GM12892 (cell line): ENCODE results near the gene YRDC. TPM values are rescaled to one million over a fixed set of nuclear protein-coding genes. Genes with fewer than 3 reads are reported as not detected.

ENCODE experiments used
- DNase-seq: peaks from one replicate; pipeline ENCODE4 v3.0.0; 2011; ENCODE audit not compliant: insufficient read length
- FAIRE-seq: peaks from 2 replicates; lab custom pipeline; 2011; peaks lifted over from hg19 to GRCh38; lab: Jason Lieb, UNC
- POLR2A ChIP-seq: IDR thresholded peaks from 2 replicates; pipeline ENCODE4 v1.6.1; 2011; ENCODE audit warnings: low read depth, low read length, control low read depth
- POLR2AphosphoS5 ChIP-seq: IDR thresholded peaks from 2 replicates; pipeline ENCODE4 v1.6.1; 2011; ENCODE audit warnings: low read depth, low read length, control low read depth
- TAF1 ChIP-seq: IDR thresholded peaks from 2 replicates; pipeline ENCODE4 v1.6.1; 2011; ENCODE audit warnings: low read depth, mild to moderate bottlenecking, control low read depth, low read length, borderline replicate concordance
- polyA plus RNA-seq: library from polyadenylated mRNA; unstranded; fragments of >200 nt; gene quantifications from one replicate; pipeline ENCODE4 v1.2.1, GENCODE V29; 2012; ENCODE audit warnings: missing spikeins, inconsistent platforms; ENCODE audit not compliant: missing spikeins

The YRDC gene
- polyA plus RNA-seq: 31.7 TPM

DNA sequence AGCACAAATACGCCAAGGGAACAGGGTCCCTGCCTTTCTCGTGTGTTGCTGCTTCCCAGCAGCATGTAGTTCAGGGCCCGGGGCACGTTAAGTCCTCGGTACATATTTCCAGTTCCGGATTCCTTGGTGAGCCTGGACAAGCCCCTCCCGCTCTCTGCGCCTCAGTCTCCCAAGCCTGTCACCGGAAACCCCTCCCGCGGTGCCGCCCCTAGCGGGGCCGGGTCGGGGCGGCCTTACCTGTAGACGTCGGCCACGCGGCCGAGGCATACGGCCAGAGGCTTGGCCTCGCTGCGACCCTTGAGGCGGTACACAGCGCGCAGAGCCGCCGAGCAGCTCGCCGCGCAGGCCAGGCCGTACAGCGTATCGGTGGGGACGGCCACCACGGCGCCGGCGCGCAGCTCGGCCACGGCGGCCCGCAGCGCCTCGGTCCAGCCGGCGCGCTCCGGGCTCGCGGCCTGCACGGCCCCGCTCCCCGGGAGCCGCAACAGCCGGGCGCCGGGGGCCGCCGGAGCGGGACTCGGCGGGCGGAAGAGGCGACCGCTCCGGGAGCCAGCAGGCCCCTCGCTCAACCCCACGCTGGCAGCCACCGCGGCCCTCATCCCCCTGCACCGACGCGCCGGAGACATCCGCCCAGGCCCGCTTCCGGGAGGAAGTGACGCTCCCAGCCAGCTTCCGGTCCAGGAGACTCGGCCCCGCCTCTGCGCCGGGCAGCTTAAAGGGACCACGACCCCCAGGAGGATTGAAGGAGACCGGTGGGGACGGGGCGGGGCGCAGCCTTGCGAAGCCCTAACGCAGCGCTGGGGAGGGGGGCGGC lies at the start of gene YRDC, which contains the start of gene C1orf122:
YRDC (minus strand) TSS at position 654 of the 814 bp plus-strand sequence; CDS start at position 626, 28 bp downstream.
C1orf122 (plus strand) TSS at position 236 of the 814 bp plus-strand sequence. CDS start 615 bp downstream, outside the sequence.
- DNase-seq: peak; percentile 99
- FAIRE-seq: peak; percentile 91
- peak; percentile 81 for TF ChIP-seq POLR2AphosphoS5
- TF ChIP-seq POLR2A: peak; percentile 88; the same call in 1 of the 2 replicates
- peak; percentile 69 for TF ChIP-seq TAF1

GRCh38 chr1:37854406-37854805 lies 46.4 kb upstream of the YRDC start:
- TF ChIP-seq POLR2A: no peak
- no peak for TF ChIP-seq POLR2AphosphoS5
- no peak for TF ChIP-seq TAF1
- no peak for FAIRE-seq
- no peak for DNase-seq

DNA sequence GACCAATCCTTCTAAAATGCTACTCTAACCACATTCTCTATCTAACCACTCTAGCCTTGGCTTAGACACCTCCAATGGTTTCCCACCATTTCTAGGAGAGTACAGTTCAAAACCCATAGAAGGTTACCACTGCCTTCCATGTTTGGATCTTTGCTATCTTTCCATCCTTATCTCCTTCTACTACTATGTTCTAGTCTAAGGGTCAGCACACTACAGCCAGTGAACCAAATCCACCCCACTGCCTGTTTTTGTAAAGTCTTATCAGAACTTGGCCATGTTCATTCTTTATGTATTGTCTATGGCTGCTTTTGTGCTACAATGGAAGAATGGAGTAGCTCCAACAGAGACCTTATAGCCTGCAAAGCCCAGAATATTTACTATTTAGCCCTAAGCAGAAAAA lies 45.1 kb upstream of the YRDC start:
- TF ChIP-seq POLR2AphosphoS5 (no peak), POLR2A (no peak), TAF1 (no peak)
- FAIRE-seq: no peak
- DNase-seq: no peak

DNA sequence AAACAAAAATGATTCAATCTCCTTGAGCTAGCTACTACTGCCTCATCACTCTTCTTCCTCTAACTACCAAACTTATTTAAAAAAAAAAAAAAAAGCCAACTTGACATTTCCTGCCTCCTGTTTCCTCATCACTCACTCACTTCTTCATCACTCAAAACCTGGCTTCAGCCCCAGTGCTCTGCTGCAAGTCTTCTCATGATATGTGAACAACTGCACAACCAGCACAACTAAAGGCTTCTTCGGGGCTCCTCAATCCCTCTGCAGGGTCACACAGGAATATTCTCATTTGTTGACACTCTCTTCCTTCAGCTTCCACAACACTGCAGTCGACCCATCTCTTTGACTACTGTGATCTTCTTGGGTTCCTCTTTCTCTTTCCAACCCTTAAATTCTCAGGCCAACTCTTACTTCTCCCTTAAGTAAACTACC lies 43.8 kb upstream of the YRDC start:
- DNase-seq (no peak), FAIRE-seq (peak; percentile 67)
- TF ChIP-seq POLR2AphosphoS5 (no peak), TAF1 (no peak), POLR2A (no peak)

DNA sequence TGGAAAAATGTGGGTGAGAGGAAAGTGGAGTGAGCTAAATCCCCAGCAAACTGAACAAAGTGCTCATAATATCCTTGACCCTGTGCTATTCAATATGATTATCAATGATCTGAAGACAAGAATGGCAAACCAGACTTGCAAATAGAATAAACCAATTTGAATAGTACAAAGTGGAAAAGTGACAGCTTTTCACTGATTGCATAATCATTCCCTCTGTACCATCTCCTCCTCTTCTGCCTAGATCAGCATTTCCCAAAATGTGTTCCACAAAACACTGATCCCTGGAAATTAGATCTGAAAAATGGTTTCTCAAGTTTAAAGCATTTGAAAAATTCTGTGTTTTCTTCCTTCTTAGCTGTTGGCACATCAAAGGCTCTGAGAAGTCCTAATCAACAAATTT lies 43.3 kb upstream of the YRDC start:
- no peak for FAIRE-seq
- no peak for DNase-seq
- TF ChIP-seq POLR2A (no peak), TAF1 (no peak), POLR2AphosphoS5 (no peak)

GRCh38 chr1:37850352-37850955 lies 42.4 kb upstream of the YRDC start:
- DNase-seq: no peak
- no peak for FAIRE-seq
- TF ChIP-seq POLR2AphosphoS5: no peak
- no peak for TF ChIP-seq TAF1
- TF ChIP-seq POLR2A: no peak

- no peak for FAIRE-seq
- TF ChIP-seq POLR2AphosphoS5 (no peak), POLR2A (no peak), TAF1 (no peak)
- no peak for DNase-seq
These were observed 41.5 kb upstream of the YRDC start for GRCh38 chr1:37849480-37849879.

DNA sequence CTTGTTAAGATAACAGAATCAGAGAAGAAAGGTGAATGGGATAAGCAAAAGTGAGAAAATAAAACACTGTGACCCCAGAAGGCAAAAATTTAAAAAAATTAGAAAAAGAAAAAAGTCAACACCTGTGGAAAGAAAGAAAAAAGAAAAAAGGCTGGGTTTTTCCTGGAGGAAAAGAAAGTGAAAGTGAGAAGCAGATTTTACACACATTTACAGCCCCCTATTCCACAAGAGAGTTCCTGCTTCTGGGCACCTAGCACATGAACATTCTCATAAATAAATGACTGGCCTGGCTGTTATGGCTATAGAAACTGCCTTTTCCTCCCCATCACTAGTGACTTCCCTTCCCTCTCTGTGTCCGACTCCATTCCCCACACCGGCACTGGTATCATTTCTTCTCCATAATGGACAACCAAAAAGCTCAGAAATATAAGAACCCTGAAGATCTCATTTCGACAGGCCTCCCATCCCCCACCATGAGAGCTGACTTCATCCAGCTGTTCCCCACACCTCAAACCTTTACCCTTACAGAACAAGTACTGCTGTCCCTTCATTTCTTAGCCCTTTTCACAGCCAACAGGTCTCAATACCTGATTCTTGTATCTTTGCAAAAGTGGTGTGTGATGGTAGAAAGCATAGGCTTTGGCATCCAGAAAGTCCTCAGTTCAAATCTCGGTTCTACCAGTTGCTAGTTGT lies 38.8 kb upstream of the YRDC start:
- no peak for DNase-seq
- FAIRE-seq: peak; percentile 42
- TF ChIP-seq TAF1 (no peak), POLR2AphosphoS5 (no peak), POLR2A (no peak)

DNA sequence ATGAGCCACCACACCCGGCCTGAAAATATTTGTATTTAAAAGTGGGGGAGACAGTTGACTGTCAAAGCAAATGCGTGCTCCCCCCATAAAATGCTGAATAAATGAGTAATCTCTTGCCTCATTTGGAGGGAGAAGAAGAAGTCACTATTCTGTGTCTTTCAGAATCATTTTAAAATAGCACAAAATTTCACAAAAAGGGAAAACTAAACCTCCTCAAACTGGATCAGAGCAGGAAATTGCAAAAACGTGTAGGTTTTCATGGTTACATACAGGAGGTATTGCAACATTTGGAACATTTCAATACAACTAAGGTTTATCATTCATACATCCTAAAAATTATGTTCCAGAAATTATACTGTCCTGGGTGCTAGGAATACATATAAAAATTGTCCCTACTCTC lies 37.8 kb upstream of the YRDC start:
- TF ChIP-seq TAF1 (no peak), POLR2A (no peak), POLR2AphosphoS5 (no peak)
- FAIRE-seq (no peak), DNase-seq (no peak)

GRCh38 chr1:37845049-37845646 lies 37.1 kb upstream of the YRDC start:
- no peak for TF ChIP-seq POLR2AphosphoS5
- TF ChIP-seq POLR2A: no peak
- TF ChIP-seq TAF1: no peak
- no peak for DNase-seq
- no peak for FAIRE-seq

- TF ChIP-seq TAF1: no peak
- TF ChIP-seq POLR2AphosphoS5: no peak
- no peak for TF ChIP-seq POLR2A
- FAIRE-seq (no peak), DNase-seq (no peak)
These were observed 36.5 kb upstream of the YRDC start for GRCh38 chr1:37844536-37844935.
